C4-2B (cell line): Measurements from ENCODE around the gene S100Z.

Experiments
- H3K27ac ChIP-seq: fragments of 450-650 bp; 2 replicates; pipeline ENCODE4 v1.5.1; 2017
- ZFX ChIP-seq: fragments of 450-650 bp; IDR thresholded peaks from 2 replicates; pipeline ENCODE4 v1.6.1; 2017
- TF ChIP-seq, protein P1 (sequence below): fragments of 450-650 bp; conservative IDR thresholded peaks from 2 replicates; pipeline ENCODE4 v1.5.1; 2017; ENCODE audit warnings: mild to moderate bottlenecking

The S100Z gene

GRCh38 chr5:76952795-76953536 is 103.2 kb downstream of the S100Z start, which contains the start of gene CRHBP:
TSS of gene CRHBP (plus strand) at chr5:76953045. CDS start at chr5:76953135, 90 bp downstream.
- H3K27ac ChIP-seq: no peak within 1 kb of the TSS

DNA sequence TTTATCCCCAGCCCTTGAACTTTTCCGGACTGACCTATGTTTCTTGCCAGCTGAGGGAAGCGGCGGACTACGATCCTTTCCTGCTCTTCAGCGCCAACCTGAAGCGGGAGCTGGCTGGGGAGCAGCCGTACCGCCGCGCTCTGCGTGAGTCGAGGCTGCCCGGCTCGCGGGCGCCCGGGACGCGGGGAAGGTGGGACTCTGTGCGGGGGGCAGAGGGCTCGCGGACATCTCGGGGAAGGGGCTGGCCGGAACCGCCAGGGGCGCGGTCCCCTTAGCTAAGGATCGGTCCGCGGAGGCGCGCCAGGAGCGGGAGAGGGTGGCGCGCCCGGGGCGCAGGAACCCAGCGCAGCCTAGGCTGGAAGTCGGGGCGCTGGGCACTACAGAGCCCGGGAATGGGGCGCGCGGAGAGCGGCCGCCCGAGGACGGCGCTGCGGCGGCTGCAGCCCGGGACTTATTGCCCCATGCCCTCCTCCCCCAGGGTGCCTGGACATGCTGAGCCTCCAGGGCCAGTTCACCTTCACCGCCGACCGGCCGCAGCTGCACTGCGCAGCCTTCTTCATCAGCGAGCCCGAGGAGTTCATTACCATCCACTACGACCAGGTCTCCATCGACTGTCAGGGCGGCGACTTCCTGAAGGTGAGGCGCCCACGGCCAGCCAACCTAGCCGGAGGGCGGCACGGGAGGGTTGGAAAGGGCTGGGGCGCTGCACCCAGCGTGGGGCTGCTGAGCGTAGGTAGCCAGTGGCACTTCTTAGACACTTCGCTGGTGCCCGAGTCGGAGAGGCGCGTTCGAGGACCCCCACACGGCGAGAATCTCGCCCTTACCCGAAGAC is 104.0 kb downstream of the S100Z start:
- no peak for TF ChIP-seq ZFX
- TF ChIP-seq, protein P1, sequence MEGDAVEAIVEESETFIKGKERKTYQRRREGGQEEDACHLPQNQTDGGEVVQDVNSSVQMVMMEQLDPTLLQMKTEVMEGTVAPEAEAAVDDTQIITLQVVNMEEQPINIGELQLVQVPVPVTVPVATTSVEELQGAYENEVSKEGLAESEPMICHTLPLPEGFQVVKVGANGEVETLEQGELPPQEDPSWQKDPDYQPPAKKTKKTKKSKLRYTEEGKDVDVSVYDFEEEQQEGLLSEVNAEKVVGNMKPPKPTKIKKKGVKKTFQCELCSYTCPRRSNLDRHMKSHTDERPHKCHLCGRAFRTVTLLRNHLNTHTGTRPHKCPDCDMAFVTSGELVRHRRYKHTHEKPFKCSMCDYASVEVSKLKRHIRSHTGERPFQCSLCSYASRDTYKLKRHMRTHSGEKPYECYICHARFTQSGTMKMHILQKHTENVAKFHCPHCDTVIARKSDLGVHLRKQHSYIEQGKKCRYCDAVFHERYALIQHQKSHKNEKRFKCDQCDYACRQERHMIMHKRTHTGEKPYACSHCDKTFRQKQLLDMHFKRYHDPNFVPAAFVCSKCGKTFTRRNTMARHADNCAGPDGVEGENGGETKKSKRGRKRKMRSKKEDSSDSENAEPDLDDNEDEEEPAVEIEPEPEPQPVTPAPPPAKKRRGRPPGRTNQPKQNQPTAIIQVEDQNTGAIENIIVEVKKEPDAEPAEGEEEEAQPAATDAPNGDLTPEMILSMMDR: no peak
- H3K27ac ChIP-seq: no peak overlapping the region

More at GRCh38 chr5:76952795-76953536, 103.2 kb downstream of the S100Z start, which contains the start of gene CRHBP:
- TF ChIP-seq, protein P1: no peak
- TF ChIP-seq ZFX: no peak

DNA sequence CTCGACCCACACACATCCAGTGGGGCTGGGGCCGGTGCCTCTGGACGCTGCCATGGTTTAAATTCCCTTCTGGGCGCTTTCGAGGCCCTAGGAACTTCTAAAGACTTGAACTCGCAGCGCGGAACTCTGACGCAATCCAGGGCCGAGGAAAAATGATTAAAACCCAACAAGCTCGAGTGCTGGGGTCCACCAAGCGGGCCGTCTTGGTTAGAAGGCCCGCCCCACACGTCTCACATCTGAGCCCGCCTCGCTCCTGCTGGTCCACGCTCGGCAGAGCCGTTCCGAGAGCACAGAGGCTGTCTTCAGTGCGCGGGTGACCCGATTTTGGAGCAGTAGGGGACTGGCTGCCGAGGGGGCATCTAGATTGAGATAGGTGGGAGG is 104.6 kb downstream of the S100Z start:
- no peak for TF ChIP-seq ZFX
- TF ChIP-seq, protein P1: no peak
- H3K27ac ChIP-seq: no peak overlapping the region

DNA sequence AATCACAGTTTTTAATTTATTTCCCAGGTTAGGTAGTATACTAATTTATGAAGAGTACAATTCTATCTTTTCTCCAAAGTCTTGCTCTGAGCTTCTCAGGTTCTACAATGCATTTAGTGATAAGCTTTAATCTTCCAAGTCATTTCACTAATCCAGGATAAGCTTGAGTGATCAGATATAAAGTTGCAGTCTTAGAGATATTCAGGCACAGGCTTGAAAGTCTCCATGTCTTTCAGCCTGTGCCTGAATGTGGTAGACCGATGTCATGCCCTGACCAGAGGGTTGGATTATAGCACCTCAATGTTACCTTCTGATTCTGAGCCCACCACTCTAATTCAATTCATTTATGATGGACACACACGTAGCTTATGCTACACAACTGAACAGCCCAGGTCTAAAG is 106.2 kb downstream of the S100Z start:
- no peak overlapping the region for H3K27ac ChIP-seq
- TF ChIP-seq, protein P1: no peak
- no peak for TF ChIP-seq ZFX

- no peak for TF ChIP-seq ZFX
- TF ChIP-seq, protein P1: no peak
- no peak overlapping the region for H3K27ac ChIP-seq
Observed at GRCh38 chr5:76958991-76959767, 109.4 kb downstream of the S100Z start.

DNA sequence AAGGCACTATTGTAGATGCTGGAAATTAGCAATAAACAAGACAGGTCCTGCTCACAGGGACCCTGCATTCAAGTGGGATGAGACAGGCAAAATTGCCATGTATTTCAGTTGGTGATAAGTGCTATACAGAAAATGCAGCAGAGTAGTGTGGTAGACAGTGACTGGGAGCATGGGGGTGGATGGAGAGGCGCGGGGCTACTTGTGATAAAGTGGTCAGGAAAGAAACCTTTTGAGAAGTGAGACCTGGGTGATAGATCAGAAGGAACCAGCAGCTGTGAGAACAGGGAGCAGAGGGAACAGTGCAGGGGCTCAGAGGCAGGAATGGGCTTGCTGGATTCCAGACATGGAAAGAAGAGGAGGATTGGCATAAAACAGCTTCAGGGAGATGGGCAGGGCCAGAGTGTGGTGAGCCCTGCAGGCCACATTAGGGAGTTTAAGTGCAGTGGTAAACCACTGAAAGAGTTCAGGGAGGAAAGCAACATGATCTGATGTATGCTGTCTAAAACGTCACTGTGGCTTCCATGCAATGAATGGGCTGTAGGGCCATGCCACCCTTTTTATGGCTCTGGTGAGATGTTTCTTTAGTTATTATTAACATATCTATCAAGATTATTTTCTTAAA is 110.3 kb downstream of the S100Z start:
- H3K27ac ChIP-seq: no peak overlapping the region
- TF ChIP-seq, protein P1: no peak
- no peak for TF ChIP-seq ZFX
